A673 (cell line): ENCODE measurements around the gene CFHR5.

Experiments
- CTCF ChIP-seq: fragments of 300-800, 200-600 bp; sonication (generic); conservative IDR thresholded peaks from 2 replicates; pipeline ENCODE4 v1.5.1; 2017; ENCODE audit warnings: low read depth, mild to moderate bottlenecking, antibody characterized with exemption, low read length, moderate library complexity, mixed read lengths
- EZH2 ChIP-seq: fragments of 200-600 bp; sonication (generic); IDR thresholded peaks from 2 replicates; pipeline ENCODE4 v1.6.1; 2017; ENCODE audit warnings: borderline replicate concordance, low read depth, mild to moderate bottlenecking, mixed read lengths, antibody characterized with exemption, low read length; ENCODE audit not compliant: poor library complexity, severe bottlenecking

GRCh38 chr1:197036861-197037260, 59.5 kb downstream of the CFHR5 start:
- TF ChIP-seq CTCF: no peak
- TF ChIP-seq EZH2: no peak
